AG04450 (cell line): Measurements from ENCODE around the gene CCSER1. TPM values are rescaled to one million over a fixed set of nuclear protein-coding genes. Genes with fewer than 3 reads are reported as not detected.

ENCODE experiments used
- CTCF ChIA-PET: fragments of 300-600, 350-600 bp; formaldehyde crosslinking; extraction: SDS; loops from one replicate; lab custom pipeline; 2022; ENCODE audit warnings: antibody characterized with exemption, inconsistent platforms; lab: Charles Lee
- POLR2A ChIA-PET: fragments of 350-600 bp; formaldehyde crosslinking; extraction: SDS; loops from one replicate; lab custom pipeline; 2021; ENCODE audit warnings: antibody characterized with exemption, inconsistent platforms; lab: Yijun Ruan, JAX
- DNase-seq: peaks from one replicate; pipeline ENCODE4 v3.0.0-alpha.2; 2011; ENCODE audit warnings: low read depth, low spot score
- H3K27ac ChIP-seq: one replicate; pipeline ENCODE4 v1.5.1; 2012; ENCODE audit warnings: low read depth, low read length, control low read depth
- H3K27me3 ChIP-seq: one replicate; pipeline ENCODE4 v1.6.0; 2012; ENCODE audit warnings: low read length; ENCODE audit not compliant: control insufficient read depth, insufficient read depth
- H3K4me3 ChIP-seq: 2 replicates; pipeline ENCODE4 v1.5.1; 2011; ENCODE audit warnings: mild to moderate bottlenecking, low read depth, low read length, control low read depth
- H3K9me3 ChIP-seq: 2 replicates; pipeline ENCODE4 v1.5.1; 2012; ENCODE audit warnings: low read length; ENCODE audit not compliant: control insufficient read depth, insufficient read depth
- polyA plus RNA-seq: library from polyadenylated mRNA; depleted of rRNA; stranded (reverse); fragments of >200 nt; gene quantifications from 2 replicates; pipeline ENCODE4 v1.2.3, GENCODE V29; 2011
- TF ChIP-seq, protein P1 (sequence below): IDR thresholded peaks from 2 replicates; pipeline ENCODE4 v1.5.1; 2011; ENCODE audit warnings: low read depth, low read length, control low read depth, inconsistent platforms

CCSER1 gene
- polyA plus RNA-seq, 1 experiment: not detected

DNA sequence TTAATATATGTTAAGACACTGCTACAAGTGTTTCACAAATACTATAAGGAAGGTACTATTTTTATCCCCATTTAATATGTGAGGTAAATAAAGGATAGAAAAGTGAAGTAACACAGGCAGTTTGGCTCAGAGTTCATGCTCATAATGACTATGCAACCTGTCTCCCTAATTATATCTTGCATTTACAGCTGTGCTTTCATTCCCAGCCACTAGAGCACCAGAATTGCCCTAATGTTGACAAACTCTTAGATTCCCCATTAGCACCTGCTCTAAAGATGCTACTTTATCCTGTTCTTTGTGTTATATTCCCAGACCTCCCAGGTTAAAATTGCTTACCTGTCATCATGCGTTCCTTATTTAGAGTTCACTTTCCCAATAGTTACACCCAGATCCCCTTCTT, 833.6 kb downstream of the CCSER1 start:
- no peak overlapping the region for H3K4me3 ChIP-seq
- CTCF ChIA-PET: no interaction called here
- POLR2A ChIA-PET: no interaction called here

DNA sequence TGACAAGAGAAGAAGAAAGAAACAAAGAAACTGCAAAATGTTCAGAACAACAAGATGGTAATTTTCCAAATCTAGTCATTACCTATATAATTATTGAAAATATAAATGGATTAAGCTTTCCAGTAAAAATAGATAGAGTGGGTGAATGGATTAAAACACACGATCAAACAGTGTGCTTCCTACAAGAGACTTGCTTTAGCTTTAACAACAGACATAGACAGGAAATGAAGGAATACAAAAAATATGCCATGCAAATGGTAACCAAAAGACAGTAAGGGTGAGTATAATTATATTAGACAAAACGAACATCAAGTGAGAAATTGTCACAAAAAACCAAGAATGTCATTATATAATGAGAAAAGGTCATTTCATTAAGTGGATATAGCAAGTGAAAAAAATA, 842.8 kb downstream of the CCSER1 start:
- Histone ChIP-seq H3K9me3 (no peaks in the 10 kb centered on the region), H3K27me3 (no peaks in the 10 kb centered on the region), H3K27ac (no peak overlapping the region), H3K4me3 (no peak overlapping the region)
- ChIA-PET POLR2A (no interaction called here), CTCF (no interaction called here)
- TF ChIP-seq, protein P1, sequence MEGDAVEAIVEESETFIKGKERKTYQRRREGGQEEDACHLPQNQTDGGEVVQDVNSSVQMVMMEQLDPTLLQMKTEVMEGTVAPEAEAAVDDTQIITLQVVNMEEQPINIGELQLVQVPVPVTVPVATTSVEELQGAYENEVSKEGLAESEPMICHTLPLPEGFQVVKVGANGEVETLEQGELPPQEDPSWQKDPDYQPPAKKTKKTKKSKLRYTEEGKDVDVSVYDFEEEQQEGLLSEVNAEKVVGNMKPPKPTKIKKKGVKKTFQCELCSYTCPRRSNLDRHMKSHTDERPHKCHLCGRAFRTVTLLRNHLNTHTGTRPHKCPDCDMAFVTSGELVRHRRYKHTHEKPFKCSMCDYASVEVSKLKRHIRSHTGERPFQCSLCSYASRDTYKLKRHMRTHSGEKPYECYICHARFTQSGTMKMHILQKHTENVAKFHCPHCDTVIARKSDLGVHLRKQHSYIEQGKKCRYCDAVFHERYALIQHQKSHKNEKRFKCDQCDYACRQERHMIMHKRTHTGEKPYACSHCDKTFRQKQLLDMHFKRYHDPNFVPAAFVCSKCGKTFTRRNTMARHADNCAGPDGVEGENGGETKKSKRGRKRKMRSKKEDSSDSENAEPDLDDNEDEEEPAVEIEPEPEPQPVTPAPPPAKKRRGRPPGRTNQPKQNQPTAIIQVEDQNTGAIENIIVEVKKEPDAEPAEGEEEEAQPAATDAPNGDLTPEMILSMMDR: no peak
- DNase-seq: no peak

More for the DNA sequence above, 833.6 kb downstream of the CCSER1 start:
- no peak overlapping the region for H3K27ac ChIP-seq
- no peaks in the 10 kb centered on the region for H3K9me3 ChIP-seq
- DNase-seq: no peak
- TF ChIP-seq, protein P1: no peak
- H3K27me3 ChIP-seq: no peaks in the 10 kb centered on the region

DNA sequence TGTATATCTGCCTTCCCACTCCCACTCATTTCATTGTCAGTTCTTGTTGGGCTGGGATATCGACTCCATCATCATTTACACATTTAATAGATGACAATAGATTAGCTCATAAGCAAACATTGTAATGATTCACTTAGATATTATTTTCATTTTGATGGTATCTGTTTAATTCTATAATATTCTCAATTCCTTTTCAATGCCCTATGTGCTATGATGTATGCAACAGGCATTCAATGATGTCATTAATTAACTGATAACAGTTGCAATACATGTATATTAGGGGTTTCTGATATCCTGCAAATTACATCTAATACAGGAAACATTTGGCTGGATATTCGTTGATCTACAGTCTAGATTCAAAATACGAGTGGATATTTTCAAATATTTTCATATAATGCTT, 850.5 kb downstream of the CCSER1 start:
- POLR2A ChIA-PET: no interaction called here
- no peaks in the 10 kb centered on the region for H3K9me3 ChIP-seq
- no peak overlapping the region for H3K4me3 ChIP-seq
- CTCF ChIA-PET: no interaction called here
- no peak overlapping the region for H3K27ac ChIP-seq
- DNase-seq: no peak
- H3K27me3 ChIP-seq: no peaks in the 10 kb centered on the region
- TF ChIP-seq, protein P1: no peak

DNA sequence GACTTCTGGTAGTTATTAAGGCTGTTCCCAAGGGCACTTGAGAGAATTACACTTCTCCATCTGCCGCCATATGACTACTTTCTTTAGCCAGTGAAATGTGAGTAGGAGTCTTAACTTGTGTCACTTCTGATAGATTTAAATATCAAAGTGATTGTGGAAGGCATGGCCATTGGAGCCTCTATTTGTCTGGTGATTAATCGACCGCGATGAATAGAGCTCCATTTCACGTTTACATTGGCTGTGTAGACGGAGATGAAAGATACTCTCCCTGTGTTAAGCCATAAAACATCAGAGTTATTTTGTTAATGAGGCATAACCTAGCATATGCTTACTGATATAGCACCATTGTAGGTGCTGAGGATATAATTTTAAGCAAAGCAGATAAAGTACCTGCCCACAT, 852.4 kb downstream of the CCSER1 start:
- TF ChIP-seq, protein P1: no peak
- no peaks in the 10 kb centered on the region for H3K9me3 ChIP-seq
- no peak overlapping the region for H3K4me3 ChIP-seq
- no peak for DNase-seq
- POLR2A ChIA-PET: no interaction called here
- no peak overlapping the region for H3K27ac ChIP-seq
- no peaks in the 10 kb centered on the region for H3K27me3 ChIP-seq
- CTCF ChIA-PET: no interaction called here

DNA sequence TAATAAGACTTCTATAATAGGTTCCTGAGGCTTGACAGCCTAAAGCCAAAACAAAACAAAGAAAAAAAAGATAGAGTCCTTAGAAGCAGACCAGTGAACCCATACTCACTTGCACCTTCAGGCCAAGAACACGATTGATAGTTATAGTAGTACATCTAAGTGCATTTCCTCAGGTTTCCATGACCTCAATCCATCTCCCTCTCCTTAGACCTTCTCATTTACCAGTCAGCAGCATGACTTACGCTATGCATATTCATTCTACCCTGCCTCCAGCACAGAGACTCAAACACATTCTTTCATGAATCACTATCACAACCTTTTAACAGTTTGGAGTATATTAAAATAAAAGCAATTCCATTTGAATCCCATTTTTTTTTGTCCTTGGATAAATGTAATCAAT, 855.6 kb downstream of the CCSER1 start:
- no peak for DNase-seq
- CTCF ChIA-PET: no interaction called here
- POLR2A ChIA-PET: no interaction called here
- Histone ChIP-seq H3K9me3 (no peaks in the 10 kb centered on the region), H3K27me3 (no peaks in the 10 kb centered on the region), H3K27ac (no peak overlapping the region), H3K4me3 (no peak overlapping the region)
- TF ChIP-seq, protein P1: no peak
